Measurements from ENCODE around the gene GALE. TPM values are rescaled to one million over a fixed set of nuclear protein-coding genes. Genes with fewer than 3 reads are reported as not detected.
A peak's percentile ranks its signal among the peaks of the same experiment; 100 is the strongest.

Gene GALE
- total and polyA plus RNA-seq, 7 donors = 7.8 to 208 (median 11.5) TPM

- H3K36me3 ChIP-seq = peaks cover 0 to 25% (median 8%) of the 10 kb centered on the region in 4 donors
These were observed 6.5 kb downstream of the GALE start for GRCh38 chr1:23793861-23794731.

GRCh38 chr1:23793018-23793781 is 7.4 kb downstream of the GALE start:
- Histone ChIP-seq H3K4me1 (peaks cover 0 to 37% (median 32%) of the 10 kb centered on the region in 4 donors), H3K4me3 (no peak overlapping the region), H3K27ac (peak overlapping the region; percentile 12 to 82 (median 54)), H3K36me3 (peaks cover 0 to 32% (median 8%) of the 10 kb centered on the region in 4 donors), H3K9me3 (no peaks in the 10 kb centered on the region), H3K27me3 (no peaks in the 10 kb centered on the region)
- 45 to 64% methylated on average over 16 of the region's 16 CpGs for WGBS, 2 donors
- TF ChIP-seq EP300 (IDR thresholded peaks at IDR 0.05) (no peak), POLR2AphosphoS5 (IDR thresholded peaks at IDR 0.05) (no peak), POLR2A (IDR thresholded peaks at IDR 0.05) (no peak), CTCF (IDR thresholded peaks at IDR 0.05) (no peak)
- DNase-seq = no peak
- intact Hi-C loops (cut with DNase I) = no loop called here

More at GRCh38 chr1:23793861-23794731, 6.5 kb downstream of the GALE start:
- peaks cover 0 to 41% (median 33%) of the 10 kb centered on the region in 4 donors for H3K4me1 ChIP-seq
- intact Hi-C loops (cut with DNase I) = no loop called here
- DNase-seq = peak; percentile 55
- no peak for TF ChIP-seq CTCF (IDR thresholded peaks at IDR 0.05)
- TF ChIP-seq POLR2AphosphoS5 (IDR thresholded peaks at IDR 0.05) = no peak
- no peak for TF ChIP-seq POLR2A (IDR thresholded peaks at IDR 0.05)
- no peak for TF ChIP-seq EP300 (IDR thresholded peaks at IDR 0.05)
- H3K9me3 ChIP-seq = no peaks in the 10 kb centered on the region
- H3K27me3 ChIP-seq = no peaks in the 10 kb centered on the region
- H3K4me3 ChIP-seq = no peak overlapping the region
- 61 to 78% methylated on average over 21 of the region's 21 CpGs for WGBS, 2 donors
- peak overlapping the region; percentile 12 to 82 (median 20) for H3K27ac ChIP-seq

- Histone ChIP-seq H3K27me3 (no peaks in the 10 kb centered on the region), H3K27ac (peak overlapping the region; percentile 73 to 85 (median 82)), H3K4me3 (peak overlapping the region; percentile 52 to 84 (median 77)), H3K36me3 (peaks cover 4 to 40% (median 10%) of the 10 kb centered on the region in 4 donors), H3K4me1 (peaks cover 0 to 37% (median 32%) of the 10 kb centered on the region in 4 donors), H3K9me3 (no peaks in the 10 kb centered on the region)
- 74 to 80% methylated on average over 19 of the region's 19 CpGs for WGBS, 2 donors
- no peak for DNase-seq
- TF ChIP-seq CTCF (IDR thresholded peaks at IDR 0.05) = no peak
- TF ChIP-seq POLR2AphosphoS5 (IDR thresholded peaks at IDR 0.05) = no peak
- TF ChIP-seq EP300 (IDR thresholded peaks at IDR 0.05) = no peak
- TF ChIP-seq POLR2A (IDR thresholded peaks at IDR 0.05) = no peak
- intact Hi-C loops (cut with DNase I) = no loop called here
These were observed 8.2 kb downstream of the GALE start for GRCh38 chr1:23792151-23792945.

GRCh38 chr1:23791516-23792047 is 9.0 kb downstream of the GALE start:
- Histone ChIP-seq H3K4me1 (peaks cover 0 to 37% (median 32%) of the 10 kb centered on the region in 4 donors), H3K27me3 (no peaks in the 10 kb centered on the region), H3K27ac (peak overlapping the region; percentile 73 to 85 (median 82)), H3K9me3 (no peaks in the 10 kb centered on the region), H3K36me3 (peaks cover 6 to 48% (median 16%) of the 10 kb centered on the region in 4 donors), H3K4me3 (peak overlapping the region; percentile 52 to 84 (median 77))
- peak; percentile 71 for DNase-seq
- intact Hi-C loops (cut with DNase I) = no loop called here
- TF ChIP-seq POLR2A (IDR thresholded peaks at IDR 0.05) (no peak), EP300 (IDR thresholded peaks at IDR 0.05) (no peak)
- WGBS, 2 donors = 0 to 2% methylated on average over 15 of the region's 15 CpGs
